SK-N-SH (cell line): ENCODE measurements around the gene CCNY.

Source experiments
- EP300 ChIP-seq, 2 experiments: IDR thresholded peaks; 2 replicates each; pipeline versions ENCODE4 v1.4.0 to v1.6.1; 2012; ENCODE audit warnings: borderline replicate concordance in 1 of 2, low read depth in 1 of 2, low read length in 1 of 2
- FOXJ3 ChIP-seq: sonication (generic); formaldehyde crosslinking; IDR thresholded peaks from 2 replicates; pipeline ENCODE4 v1.5.1; 2020; ENCODE audit warnings: mild to moderate bottlenecking, missing genetic modification reagents
- JUND ChIP-seq: IDR thresholded peaks from 2 replicates; pipeline ENCODE4 v1.4.0; 2012
- MXI1 ChIP-seq: IDR thresholded peaks from 2 replicates; pipeline ENCODE4 v1.6.1; 2012; ENCODE audit warnings: mild to moderate bottlenecking, low read depth, low read length, improper control_type of control experiment
- POLR2AphosphoS5 ChIP-seq: IDR thresholded peaks from 2 replicates; pipeline ENCODE4 v1.6.1; 2012; ENCODE audit warnings: low read depth, low read length
- RCOR1 ChIP-seq: fragments of 150-350 bp; IDR thresholded peaks from 2 replicates; pipeline ENCODE4 v1.6.1; 2017; ENCODE audit warnings: antibody characterized with exemption, low read length
- RXRA ChIP-seq: IDR thresholded peaks from 2 replicates; pipeline ENCODE4 v1.4.0; 2012; ENCODE audit warnings: low read depth, mild to moderate bottlenecking, borderline replicate concordance
- SIN3A ChIP-seq: IDR thresholded peaks from 2 replicates; pipeline ENCODE4 v1.6.1; 2012; ENCODE audit warnings: low read depth, mild to moderate bottlenecking, low read length, moderate library complexity, borderline replicate concordance
- TF ChIP-seq, protein P1 (sequence below): fragments of 200-600 bp; sonication (generic); IDR thresholded peaks from 2 replicates; pipeline ENCODE4 v1.6.1; 2017; ENCODE audit warnings: antibody characterized with exemption, mild to moderate bottlenecking, moderate library complexity
- TF ChIP-seq, protein P2 (sequence below): IDR thresholded peaks from 2 replicates; pipeline ENCODE4; 2012
- TF ChIP-seq, protein P3 (sequence below): IDR thresholded peaks from 2 replicates; pipeline ENCODE4 v1.4.0; 2012; ENCODE audit warnings: low read depth, borderline replicate concordance

DNA sequence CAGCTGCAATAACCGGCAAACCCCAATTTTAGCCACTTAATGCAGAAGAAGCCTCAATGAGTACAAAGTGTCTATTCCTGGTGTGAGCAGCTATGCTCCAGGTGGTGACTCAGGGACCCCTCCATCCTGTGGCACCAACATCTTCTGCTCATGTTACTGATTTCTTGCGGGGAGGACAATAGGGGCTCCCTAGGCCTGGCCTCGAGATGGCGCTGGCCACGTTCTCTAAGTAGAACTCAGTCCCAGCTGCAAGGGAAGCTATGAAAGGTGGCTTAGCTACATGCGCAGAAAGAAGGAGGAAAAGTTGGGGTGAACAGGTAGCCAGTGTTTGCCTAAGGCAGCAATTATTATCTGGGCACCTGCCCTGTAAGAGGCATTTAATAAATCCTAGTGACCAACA is 275.4 kb downstream of the CCNY start:
- TF ChIP-seq, protein P1, sequence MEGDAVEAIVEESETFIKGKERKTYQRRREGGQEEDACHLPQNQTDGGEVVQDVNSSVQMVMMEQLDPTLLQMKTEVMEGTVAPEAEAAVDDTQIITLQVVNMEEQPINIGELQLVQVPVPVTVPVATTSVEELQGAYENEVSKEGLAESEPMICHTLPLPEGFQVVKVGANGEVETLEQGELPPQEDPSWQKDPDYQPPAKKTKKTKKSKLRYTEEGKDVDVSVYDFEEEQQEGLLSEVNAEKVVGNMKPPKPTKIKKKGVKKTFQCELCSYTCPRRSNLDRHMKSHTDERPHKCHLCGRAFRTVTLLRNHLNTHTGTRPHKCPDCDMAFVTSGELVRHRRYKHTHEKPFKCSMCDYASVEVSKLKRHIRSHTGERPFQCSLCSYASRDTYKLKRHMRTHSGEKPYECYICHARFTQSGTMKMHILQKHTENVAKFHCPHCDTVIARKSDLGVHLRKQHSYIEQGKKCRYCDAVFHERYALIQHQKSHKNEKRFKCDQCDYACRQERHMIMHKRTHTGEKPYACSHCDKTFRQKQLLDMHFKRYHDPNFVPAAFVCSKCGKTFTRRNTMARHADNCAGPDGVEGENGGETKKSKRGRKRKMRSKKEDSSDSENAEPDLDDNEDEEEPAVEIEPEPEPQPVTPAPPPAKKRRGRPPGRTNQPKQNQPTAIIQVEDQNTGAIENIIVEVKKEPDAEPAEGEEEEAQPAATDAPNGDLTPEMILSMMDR = 0 out of 2 replicates have a peak, but pooled peaks have one; percentile 14
- TF ChIP-seq, protein P2, sequence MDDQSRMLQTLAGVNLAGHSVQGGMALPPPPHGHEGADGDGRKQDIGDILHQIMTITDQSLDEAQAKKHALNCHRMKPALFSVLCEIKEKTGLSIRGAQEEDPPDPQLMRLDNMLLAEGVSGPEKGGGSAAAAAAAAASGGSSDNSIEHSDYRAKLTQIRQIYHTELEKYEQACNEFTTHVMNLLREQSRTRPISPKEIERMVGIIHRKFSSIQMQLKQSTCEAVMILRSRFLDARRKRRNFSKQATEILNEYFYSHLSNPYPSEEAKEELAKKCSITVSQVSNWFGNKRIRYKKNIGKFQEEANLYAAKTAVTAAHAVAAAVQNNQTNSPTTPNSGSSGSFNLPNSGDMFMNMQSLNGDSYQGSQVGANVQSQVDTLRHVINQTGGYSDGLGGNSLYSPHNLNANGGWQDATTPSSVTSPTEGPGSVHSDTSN = no peak
- TF ChIP-seq FOXJ3 (no peak), RCOR1 (no peak), EP300 (IDR thresholded peaks at IDR 0.05; ENCODE audit: borderline replicate concordance in 1 of 2, low read depth in 1 of 2, low read length in 1 of 2) (no peak), MXI1 (no peak), RXRA (no peak), POLR2AphosphoS5 (no peak), JUND (no peak), SIN3A (no peak)
- TF ChIP-seq, protein P3, sequence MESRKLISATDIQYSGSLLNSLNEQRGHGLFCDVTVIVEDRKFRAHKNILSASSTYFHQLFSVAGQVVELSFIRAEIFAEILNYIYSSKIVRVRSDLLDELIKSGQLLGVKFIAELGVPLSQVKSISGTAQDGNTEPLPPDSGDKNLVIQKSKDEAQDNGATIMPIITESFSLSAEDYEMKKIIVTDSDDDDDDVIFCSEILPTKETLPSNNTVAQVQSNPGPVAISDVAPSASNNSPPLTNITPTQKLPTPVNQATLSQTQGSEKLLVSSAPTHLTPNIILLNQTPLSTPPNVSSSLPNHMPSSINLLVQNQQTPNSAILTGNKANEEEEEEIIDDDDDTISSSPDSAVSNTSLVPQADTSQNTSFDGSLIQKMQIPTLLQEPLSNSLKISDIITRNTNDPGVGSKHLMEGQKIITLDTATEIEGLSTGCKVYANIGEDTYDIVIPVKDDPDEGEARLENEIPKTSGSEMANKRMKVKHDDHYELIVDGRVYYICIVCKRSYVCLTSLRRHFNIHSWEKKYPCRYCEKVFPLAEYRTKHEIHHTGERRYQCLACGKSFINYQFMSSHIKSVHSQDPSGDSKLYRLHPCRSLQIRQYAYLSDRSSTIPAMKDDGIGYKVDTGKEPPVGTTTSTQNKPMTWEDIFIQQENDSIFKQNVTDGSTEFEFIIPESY = no peak
